ENCODE measurements around the gene SDE2.
"Not testable (repeated sequence)": the region's sequence is repeated elsewhere in the genome, so short reads cannot be mapped to it uniquely, and the experiment has no call there.

Gene SDE2

DNA sequence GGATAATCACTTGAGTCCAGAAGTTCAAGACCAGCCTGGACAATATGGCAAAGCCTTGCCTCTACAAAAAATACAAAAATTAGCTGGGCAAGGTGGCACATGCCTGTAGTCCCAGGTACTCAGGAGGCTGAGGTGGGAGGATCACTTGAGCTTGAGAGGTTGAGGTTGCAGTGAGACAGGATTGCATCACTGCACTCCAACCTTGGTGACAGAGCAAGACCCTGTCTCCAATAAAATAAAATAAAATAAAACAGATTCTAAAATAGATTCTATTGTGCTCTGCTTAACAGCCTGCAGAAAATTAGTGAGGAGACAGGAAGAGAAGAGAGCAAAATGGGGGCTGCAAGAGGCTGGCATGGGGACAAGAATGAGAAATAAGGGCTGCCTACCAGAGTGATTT, 7.5 kb upstream of the SDE2 start:
- DNase-seq (ENCODE audit: low read depth, low spot score): no peak

DNA sequence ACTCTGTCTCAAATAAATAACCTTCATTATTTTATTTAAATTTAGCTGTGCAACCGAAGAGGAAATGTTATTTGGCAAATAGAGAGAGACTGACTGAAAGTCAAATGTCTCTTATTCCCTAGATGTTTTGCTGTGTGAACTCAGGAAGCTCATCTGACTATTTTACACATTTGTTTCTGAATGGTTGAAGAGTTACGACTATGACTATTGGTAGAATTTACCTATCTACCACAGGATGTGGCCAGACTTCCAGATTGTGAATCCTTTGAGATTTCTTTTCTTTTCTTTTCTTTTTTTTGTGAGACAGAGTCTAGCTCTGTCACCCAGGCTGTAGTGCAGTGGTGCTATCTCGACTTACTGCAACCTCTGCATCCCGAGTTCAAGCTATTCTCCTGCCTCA, 5.3 kb upstream of the SDE2 start:
- DNase-seq (ENCODE audit: low read depth, low spot score): no peak

DNA sequence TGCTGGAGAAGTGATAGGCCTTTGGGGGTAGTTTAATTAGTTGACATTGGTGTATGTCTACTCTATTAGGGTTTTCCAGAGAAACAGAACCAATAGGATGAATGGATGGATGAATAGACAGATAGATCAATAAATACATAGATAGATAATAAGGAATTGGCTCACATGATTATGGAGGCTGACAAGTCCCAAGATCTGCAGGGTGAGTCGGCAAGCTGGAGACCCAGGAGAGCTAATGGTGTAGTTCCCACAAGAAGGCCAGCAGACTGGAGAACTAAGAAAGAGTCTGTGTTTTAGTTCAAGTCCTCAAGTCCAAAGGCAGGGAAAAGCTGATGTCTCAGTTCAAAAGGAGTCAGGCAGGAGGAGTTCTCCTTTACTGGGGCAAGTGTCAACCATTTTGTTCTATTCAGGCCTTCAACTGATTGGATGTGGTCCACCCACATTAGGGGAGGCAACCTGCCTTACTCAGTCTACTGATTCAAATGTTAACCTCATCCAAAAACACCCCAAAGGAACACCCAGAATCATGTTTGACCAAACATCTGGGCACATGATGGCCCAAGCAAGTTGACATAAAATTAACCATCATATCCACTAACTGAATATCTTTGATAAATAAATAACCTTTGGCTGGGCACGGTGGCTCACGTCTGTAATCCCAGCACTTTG, 4.5 kb upstream of the SDE2 start:
- DNase-seq (ENCODE audit: low read depth, low spot score): no peak

DNA sequence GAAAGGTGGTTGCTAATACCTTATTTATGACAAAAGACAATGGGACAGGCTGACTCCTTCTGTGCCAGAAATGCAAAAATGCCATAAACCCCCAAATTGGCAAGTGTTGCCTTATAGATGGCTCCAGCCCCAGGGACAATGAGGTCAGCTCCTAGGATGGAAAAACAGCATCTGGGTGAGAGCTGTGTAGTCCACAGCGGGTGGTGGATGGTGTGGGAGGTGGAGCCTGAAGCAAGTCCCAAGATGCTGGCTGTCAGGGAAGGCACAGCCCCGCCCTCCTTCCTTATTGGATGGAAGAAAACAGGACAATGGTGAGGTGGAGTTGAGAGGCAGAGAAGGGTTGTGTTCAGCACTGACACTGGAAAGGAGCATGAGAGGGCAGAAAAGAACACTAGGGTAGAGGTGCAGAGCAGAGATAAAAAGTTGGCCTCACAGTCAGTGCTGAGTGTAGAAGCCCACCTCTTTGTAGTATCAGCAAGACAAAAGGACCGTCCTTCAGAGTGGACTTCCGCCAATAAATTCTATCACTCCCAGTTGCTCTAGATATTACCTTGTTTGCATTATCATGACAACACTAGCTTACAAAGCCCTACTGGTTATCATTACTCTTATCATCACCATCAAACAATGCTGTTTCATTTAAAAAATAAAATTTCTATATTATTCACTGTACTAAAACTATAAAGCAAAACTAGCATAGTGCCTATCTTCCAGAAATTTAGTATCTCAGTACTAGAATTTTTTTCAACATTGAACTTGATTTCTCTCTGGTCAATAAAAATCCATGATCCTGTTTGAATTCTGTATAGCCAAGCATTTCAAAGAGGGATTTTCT, 3.7 kb upstream of the SDE2 start:
- DNase-seq (ENCODE audit: low read depth, low spot score): no peak

GRCh38 chr1:226001963-226002666, 3.0 kb upstream of the SDE2 start:
- DNase-seq (ENCODE audit: low read depth, low spot score): no peak

- DNase-seq (ENCODE audit: low read depth, low spot score): no peak
Measured at GRCh38 chr1:226001088-226001487, 1.9 kb upstream of the SDE2 start.

DNA sequence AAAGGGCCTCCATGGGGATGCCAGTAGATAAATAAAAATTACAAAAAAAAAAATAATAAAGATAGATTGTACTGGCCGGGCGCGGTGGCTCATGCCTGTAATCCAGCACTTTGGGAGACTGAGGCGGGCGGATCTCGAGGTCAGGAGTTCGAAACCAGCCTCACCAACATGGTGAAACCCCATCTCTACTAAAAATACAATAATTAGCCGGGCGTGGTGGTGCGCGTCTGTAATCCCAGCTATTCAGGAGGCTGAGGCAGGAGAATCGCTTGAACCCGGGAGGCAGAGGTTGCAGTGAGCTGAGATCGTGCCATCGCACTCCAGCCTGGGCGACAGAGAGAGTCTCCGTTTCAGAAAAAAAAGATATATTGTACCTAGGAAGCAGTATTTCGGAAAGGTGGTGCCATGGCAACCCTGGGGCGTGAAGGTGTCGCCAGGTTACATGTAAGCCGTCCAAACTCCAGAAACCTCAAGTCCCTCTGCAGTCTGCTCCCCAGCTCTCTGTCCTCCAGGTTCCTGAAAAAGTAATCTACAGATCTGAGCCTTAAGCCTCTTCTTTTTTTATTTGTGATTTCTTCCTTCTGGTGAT, 1.4 kb upstream of the SDE2 start:
- not testable (repeated sequence) for DNase-seq (ENCODE audit: low read depth, low spot score)

GRCh38 chr1:225999912-226000337, 782 bp upstream of the SDE2 start:
- DNase-seq (ENCODE audit: low read depth, low spot score): no peak

DNA sequence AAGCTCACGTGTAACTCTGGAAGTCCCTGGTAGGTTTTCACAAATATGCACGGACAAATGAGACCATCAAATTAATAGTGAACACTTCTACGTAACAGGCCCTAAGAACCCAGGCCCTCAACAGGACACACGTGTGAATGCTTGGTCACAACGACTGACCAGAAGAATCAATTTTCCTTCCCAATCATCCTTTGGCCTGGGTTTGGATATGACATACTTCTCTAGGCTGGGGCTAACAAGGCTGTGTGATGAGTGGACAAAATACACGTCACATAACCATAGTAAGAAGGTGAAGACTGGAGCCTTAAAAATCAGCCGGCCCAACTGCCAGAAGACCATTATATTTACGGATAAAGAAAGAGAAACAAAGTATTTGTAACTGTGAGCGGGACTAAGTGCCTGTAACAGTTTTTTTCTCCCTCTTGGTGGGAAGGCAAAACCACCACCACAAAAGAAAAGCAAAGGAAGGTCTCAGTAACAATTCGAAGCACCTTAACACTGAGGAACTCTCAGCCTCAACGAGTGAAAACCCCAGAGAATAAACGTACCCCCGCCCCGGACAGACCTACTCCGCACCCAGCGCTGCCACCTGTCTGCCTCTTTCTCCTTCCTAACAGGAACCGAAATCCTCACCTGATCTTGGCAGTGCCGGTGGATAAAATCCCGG, 450 bp downstream of the SDE2 start:
- no peak for DNase-seq (ENCODE audit: low read depth, low spot score)

DNA sequence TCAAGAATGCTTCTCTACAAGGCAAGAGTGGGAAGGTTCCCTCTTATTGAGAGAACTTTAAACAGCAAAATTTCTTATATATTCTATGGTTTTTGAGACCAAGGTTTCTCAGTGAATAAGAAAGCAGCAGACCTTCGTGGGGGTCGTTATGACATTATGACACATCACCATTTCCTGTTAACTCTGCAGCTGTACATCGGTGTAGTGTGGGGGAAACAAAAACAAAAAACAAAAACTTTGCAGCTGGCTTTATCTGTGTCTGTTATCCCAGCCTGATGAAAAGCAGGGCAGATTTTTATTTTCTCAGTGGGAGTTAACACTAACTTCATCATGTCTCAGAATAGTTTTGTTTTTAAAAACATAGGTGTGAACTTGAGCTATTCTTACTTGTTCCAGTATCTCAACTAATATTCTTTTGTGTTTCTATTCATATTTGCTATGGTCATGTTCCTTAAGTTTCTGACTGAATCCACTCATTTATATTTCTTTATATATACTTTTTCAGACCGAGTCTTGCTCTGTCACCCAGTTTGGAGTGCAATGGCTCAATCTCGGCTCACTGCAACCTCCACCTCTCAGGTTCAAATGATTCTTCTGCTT, 2.1 kb downstream of the SDE2 start:
- DNase-seq (ENCODE audit: low read depth, low spot score): no peak

DNA sequence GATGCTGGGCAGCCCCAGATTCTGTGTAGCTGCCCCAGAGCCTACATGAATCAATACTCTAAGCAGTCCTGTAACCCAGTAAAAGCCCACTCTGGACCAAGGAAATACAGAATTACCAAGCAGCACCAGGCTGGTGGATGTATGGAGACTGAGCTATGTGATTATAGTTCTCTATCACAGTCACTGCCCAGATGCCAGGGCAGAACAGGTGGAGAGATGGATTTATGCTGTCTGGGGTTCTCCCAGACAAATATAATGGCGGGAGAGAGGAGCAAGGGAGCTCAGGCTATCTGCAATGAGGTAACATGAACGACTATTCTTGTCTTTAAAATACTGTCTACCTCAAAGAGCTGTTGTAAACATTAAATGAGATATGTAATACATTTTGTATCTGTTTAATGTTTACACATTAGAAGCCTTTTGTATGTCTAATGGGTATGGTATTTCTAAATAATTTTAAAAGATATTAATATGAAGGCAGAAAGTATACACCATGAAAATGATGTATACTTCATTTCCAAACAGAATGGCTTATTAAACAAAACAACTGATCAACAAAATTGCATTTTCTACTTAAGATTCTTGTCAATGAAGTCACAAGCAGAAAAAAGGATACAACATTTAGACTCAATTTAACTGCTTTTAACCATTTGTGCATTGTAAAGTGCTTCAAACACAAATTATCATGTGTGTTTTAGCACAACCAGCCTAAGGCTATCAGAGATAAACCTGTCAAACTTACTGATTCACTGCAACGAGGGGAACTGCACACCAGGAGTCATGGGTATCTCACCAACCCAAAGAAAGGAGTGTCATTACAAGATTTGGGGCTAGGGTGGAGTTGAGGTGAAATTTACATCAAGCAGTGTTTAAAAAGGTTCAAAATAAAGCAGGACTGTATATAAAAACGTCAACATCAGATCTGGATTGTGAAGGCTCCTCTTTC, 3.0 kb downstream of the SDE2 start:
- no peak for DNase-seq (ENCODE audit: low read depth, low spot score)

DNA sequence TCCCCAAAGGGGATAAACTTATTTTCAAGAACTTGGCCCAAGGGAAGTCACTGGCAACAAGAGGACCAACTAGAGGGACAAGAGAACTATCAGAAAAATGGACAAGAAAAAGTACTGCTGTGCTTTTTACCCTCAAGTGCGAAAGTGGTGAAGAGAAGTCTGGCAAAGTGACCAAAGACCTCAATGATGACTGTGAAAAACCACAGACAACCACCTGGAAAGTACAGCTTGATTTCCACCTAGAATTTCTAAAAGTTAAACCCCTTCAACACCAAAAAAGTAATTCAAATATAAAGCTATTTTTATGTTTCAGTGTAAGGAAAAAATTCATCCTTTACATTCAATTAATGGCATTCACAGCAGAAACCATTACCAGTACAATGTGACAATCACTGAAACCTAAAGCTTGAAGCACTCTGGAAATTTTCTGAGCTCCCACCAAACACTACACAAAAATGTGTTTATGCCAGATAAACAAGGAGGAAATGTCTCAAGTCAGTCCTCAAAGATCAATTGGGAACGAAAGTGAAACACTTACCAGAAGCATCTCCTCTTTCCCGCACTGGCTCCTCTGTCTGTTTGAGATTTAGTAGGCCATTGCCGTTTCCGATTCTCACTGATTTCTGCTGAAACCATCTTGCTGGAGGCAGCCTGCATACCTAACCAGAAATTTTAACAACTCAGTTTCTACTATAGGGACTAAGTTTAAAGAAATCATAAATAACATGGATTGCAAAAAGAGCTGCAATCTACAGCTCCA, 8.3 kb downstream of the SDE2 start:
- DNase-seq (ENCODE audit: low read depth, low spot score): no peak

- no peak for DNase-seq (ENCODE audit: low read depth, low spot score)
Measured at GRCh38 chr1:225987491-225988316, 11.4 kb downstream of the SDE2 start.

DNA sequence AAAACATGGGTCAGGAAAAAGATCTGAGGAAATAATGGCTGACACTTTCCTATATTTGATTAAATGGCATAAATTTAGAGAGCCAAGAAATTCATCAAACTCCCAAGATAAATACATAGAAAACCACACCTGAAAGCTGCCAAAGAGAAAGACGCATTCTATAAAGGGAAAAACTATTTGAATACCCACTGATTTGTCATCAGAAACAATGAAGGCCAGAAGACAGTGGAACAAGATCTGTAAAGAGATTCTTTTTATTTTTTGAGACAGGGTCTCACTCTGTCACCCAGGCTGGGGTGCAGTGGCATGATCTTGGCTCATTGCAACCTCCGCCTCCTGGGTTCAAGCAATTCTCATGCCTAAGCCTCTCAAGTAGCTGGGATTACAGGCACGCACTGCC, 17.4 kb downstream of the SDE2 start:
- no peak for DNase-seq (ENCODE audit: low read depth, low spot score)

GRCh38 chr1:225980005-225980836, 18.9 kb downstream of the SDE2 start:
- DNase-seq (ENCODE audit: low read depth, low spot score): no peak

DNA sequence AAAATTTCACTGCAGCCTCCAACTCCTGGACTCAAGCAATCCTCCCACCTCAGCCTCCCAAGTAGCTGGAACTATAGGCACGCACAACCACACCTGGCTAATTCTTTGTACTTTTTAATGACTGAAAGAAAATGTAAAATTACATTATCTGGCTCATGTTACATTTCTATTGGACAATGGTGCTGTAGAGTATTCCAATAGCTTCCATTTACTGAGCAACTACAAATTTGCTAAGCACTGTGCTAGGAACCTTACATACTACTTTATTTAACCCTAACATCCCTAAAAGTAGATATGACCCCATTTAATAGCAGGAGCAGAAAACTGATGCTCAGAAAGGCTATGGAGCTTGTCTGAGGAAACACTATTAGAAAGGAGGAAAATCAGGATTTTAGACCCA, 19.7 kb downstream of the SDE2 start:
- no peak for DNase-seq (ENCODE audit: low read depth, low spot score)

- DNase-seq (ENCODE audit: low read depth, low spot score): no peak
Measured at GRCh38 chr1:225977937-225978748, 21.0 kb downstream of the SDE2 start.
